Neural cell (in vitro differentiated cells): ENCODE results near the gene PLAC9.

Experiments used
- EP300 ChIP-seq: fragments of 450-650 bp; conservative IDR thresholded peaks from 2 replicates; pipeline ENCODE4 v1.6.1; 2014; ENCODE audit warnings: antibody characterized with exemption, mild to moderate bottlenecking, moderate library complexity; ENCODE audit not compliant: poor library complexity, severe bottlenecking
- EZH2 ChIP-seq: fragments of 200-600, 300-800 bp; shearing (Covaris generic), sonication (generic); IDR thresholded peaks from 2 replicates; pipeline ENCODE4 v1.6.1; 2014; ENCODE audit warnings: antibody characterized with exemption, low read length, borderline replicate concordance, mild to moderate bottlenecking; ENCODE audit not compliant: insufficient read depth, poor library complexity, severe bottlenecking
- MXI1 ChIP-seq: fragments of 450-650 bp; conservative IDR thresholded peaks from 2 replicates; pipeline ENCODE4 v1.6.1; 2014; ENCODE audit warnings: antibody characterized with exemption, mild to moderate bottlenecking; ENCODE audit not compliant: poor library complexity, severe bottlenecking
- POLR2AphosphoS5 ChIP-seq: IDR thresholded peaks from 2 replicates; pipeline ENCODE4 v1.6.1; 2012
- RAD21 ChIP-seq: fragments of 450-650 bp; conservative IDR thresholded peaks from 2 replicates; pipeline ENCODE4 v1.6.1; 2014; ENCODE audit warnings: antibody characterized with exemption, mild to moderate bottlenecking, moderate library complexity
- SMC3 ChIP-seq: fragments of 450-650 bp; conservative IDR thresholded peaks from 2 replicates; pipeline ENCODE4 v1.6.1; 2014; ENCODE audit warnings: antibody characterized with exemption, mild to moderate bottlenecking, moderate library complexity; ENCODE audit not compliant: poor library complexity
- TF ChIP-seq, protein P1 (sequence below): fragments of 450-650 bp; IDR thresholded peaks from 2 replicates; pipeline ENCODE4 v1.5.1; 2014; ENCODE audit warnings: antibody characterized with exemption, mild to moderate bottlenecking, moderate library complexity; ENCODE audit not compliant: poor library complexity, severe bottlenecking
- TF ChIP-seq, protein P2 (sequence below): IDR thresholded peaks from 2 replicates; pipeline ENCODE4 v1.6.1; 2012; ENCODE audit warnings: borderline replicate concordance

DNA sequence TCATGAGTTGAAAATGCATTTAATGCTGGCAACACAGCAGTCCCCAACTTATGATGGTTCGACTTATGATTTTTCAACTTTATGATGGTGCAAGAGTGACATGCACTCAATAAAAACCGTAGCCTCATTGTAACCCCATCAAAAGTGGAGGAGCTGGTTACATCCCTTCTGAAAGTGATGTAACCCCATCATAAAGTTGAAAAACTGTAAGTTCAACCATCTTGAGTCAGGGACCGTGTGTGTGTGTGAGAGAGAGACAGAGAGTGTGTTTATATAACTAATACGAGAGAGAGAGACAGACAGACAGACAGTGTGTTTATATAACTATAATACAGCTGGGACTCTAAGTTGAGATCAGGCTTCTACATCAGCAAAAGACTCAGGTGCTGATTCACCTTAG, 51.8 kb downstream of the PLAC9 start:
- TF ChIP-seq POLR2AphosphoS5: no peak
- TF ChIP-seq, protein P1, sequence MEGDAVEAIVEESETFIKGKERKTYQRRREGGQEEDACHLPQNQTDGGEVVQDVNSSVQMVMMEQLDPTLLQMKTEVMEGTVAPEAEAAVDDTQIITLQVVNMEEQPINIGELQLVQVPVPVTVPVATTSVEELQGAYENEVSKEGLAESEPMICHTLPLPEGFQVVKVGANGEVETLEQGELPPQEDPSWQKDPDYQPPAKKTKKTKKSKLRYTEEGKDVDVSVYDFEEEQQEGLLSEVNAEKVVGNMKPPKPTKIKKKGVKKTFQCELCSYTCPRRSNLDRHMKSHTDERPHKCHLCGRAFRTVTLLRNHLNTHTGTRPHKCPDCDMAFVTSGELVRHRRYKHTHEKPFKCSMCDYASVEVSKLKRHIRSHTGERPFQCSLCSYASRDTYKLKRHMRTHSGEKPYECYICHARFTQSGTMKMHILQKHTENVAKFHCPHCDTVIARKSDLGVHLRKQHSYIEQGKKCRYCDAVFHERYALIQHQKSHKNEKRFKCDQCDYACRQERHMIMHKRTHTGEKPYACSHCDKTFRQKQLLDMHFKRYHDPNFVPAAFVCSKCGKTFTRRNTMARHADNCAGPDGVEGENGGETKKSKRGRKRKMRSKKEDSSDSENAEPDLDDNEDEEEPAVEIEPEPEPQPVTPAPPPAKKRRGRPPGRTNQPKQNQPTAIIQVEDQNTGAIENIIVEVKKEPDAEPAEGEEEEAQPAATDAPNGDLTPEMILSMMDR: no peak
- TF ChIP-seq EZH2: no peak
- no peak for TF ChIP-seq EP300
- TF ChIP-seq, protein P2, sequence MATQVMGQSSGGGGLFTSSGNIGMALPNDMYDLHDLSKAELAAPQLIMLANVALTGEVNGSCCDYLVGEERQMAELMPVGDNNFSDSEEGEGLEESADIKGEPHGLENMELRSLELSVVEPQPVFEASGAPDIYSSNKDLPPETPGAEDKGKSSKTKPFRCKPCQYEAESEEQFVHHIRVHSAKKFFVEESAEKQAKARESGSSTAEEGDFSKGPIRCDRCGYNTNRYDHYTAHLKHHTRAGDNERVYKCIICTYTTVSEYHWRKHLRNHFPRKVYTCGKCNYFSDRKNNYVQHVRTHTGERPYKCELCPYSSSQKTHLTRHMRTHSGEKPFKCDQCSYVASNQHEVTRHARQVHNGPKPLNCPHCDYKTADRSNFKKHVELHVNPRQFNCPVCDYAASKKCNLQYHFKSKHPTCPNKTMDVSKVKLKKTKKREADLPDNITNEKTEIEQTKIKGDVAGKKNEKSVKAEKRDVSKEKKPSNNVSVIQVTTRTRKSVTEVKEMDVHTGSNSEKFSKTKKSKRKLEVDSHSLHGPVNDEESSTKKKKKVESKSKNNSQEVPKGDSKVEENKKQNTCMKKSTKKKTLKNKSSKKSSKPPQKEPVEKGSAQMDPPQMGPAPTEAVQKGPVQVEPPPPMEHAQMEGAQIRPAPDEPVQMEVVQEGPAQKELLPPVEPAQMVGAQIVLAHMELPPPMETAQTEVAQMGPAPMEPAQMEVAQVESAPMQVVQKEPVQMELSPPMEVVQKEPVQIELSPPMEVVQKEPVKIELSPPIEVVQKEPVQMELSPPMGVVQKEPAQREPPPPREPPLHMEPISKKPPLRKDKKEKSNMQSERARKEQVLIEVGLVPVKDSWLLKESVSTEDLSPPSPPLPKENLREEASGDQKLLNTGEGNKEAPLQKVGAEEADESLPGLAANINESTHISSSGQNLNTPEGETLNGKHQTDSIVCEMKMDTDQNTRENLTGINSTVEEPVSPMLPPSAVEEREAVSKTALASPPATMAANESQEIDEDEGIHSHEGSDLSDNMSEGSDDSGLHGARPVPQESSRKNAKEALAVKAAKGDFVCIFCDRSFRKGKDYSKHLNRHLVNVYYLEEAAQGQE: no peak
- no peak for TF ChIP-seq MXI1
- no peak for TF ChIP-seq RAD21
- no peak for TF ChIP-seq SMC3
